Peyer's patch (tissue), 4 donors: ENCODE measurements around the gene CHST8.

Experiments used
- CTCF ChIP-seq, 6 experiments: fragments of 450-650 bp in 4 of 6; fragments of 200-600 bp in 2 of 6; sonication (generic) in 1 of 6; IDR thresholded peaks; one replicate each; pipeline ENCODE4 v1.5.1; 2017 to 2019; ENCODE audit warnings: antibody characterized with exemption in 6 of 6, mild to moderate bottlenecking in 3 of 6, moderate library complexity in 1 of 6
- POLR2A ChIP-seq, 2 donors: fragments of 450-650 bp; IDR thresholded peaks; one replicate each; pipeline ENCODE4 v1.5.1; 2017; ENCODE audit warnings: antibody characterized with exemption in 2 of 2, mild to moderate bottlenecking in 2 of 2, moderate library complexity in 2 of 2

- TF ChIP-seq CTCF (IDR thresholded peaks at IDR 0.05) (no peak), POLR2A (IDR thresholded peaks at IDR 0.05) (no peak)
These were observed 47.2 kb downstream of the CHST8 start for GRCh38 chr19:33668968-33669367.
